Endothelial cell of hepatic sinusoid (primary cell): ENCODE measurements around the gene BAX.

ENCODE experiments used
- in situ Hi-C: cut with HindIII; loops from 2 replicates; pipeline ENCODE4 v1.10.0; 2017; ENCODE audit warnings: low sequenced_read_pairs

The BAX gene

GRCh38 chr19:49004133-49004532 lies 49.5 kb downstream of the BAX start:
- in situ Hi-C loops, result no loop called here

- in situ Hi-C loops, result no loop called here
These were observed 50.4 kb downstream of the BAX start for GRCh38 chr19:49004964-49005614.

- in situ Hi-C loops, result no loop called here
These were observed 52.2 kb downstream of the BAX start for GRCh38 chr19:49006905-49007304.

GRCh38 chr19:49009828-49010227 lies 55.2 kb downstream of the BAX start:
- in situ Hi-C loops, result no loop called here

GRCh38 chr19:49010453-49010852 lies 55.8 kb downstream of the BAX start:
- in situ Hi-C loops, result no loop called here

GRCh38 chr19:49011194-49011593 lies 56.5 kb downstream of the BAX start:
- in situ Hi-C loops, result no loop called here
